Measurements from ENCODE around the gene QSOX2.

QSOX2 gene

GRCh38 chr9:136262671-136263178 lies 17.1 kb upstream of the QSOX2 start:
- no peak for TF ChIP-seq CTCF (IDR thresholded peaks at IDR 0.05; ENCODE audit: borderline replicate concordance, insufficient read depth, low read depth, low read length)

GRCh38 chr9:136261686-136262430 lies 16.2 kb upstream of the QSOX2 start:
- no peak for TF ChIP-seq CTCF (IDR thresholded peaks at IDR 0.05; ENCODE audit: borderline replicate concordance, insufficient read depth, low read depth, low read length)
- H3K4me3 ChIP-seq (ENCODE audit: low read depth, low read length): no peak overlapping the region

More at GRCh38 chr9:136262671-136263178, 17.1 kb upstream of the QSOX2 start:
- H3K4me3 ChIP-seq (ENCODE audit: low read depth, low read length): no peak overlapping the region

DNA sequence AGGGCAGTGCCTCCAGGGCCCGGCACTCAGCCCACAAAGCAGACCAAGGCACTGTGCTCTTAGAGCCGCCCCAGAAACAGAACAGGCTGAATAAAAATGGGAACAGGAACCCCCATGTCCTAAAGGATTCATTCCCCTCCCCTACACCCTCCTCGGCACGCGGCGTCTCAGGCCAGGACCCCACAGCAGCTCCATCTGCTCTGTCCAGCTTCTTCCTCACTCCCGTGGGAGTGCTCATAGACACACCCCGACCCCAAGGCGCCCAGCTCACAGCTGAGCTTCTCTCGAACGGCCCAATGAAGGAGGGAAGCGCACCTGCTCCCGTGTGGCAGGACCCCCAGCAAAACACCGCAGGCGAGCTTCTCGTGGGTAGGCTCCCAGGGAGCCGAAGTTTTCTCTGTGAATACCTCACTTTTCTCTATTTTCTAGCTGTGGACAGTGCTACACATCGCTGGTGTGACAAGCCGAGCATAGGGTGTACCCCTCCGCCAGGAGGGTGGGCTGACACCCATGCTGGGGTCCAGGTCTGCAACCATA lies 15.4 kb upstream of the QSOX2 start:
- TF ChIP-seq CTCF (IDR thresholded peaks at IDR 0.05; ENCODE audit: borderline replicate concordance, insufficient read depth, low read depth, low read length): no peak
- no peak overlapping the region for H3K4me3 ChIP-seq (ENCODE audit: low read depth, low read length)

GRCh38 chr9:136260521-136260920 lies 14.9 kb upstream of the QSOX2 start:
- TF ChIP-seq CTCF (IDR thresholded peaks at IDR 0.05; ENCODE audit: borderline replicate concordance, insufficient read depth, low read depth, low read length): no peak
- no peak overlapping the region for H3K4me3 ChIP-seq (ENCODE audit: low read depth, low read length)

GRCh38 chr9:136259836-136260235 lies 14.2 kb upstream of the QSOX2 start:
- no peak for TF ChIP-seq CTCF (IDR thresholded peaks at IDR 0.05; ENCODE audit: borderline replicate concordance, insufficient read depth, low read depth, low read length)
- H3K4me3 ChIP-seq (ENCODE audit: low read depth, low read length): no peak overlapping the region

GRCh38 chr9:136259517-136259813 lies 13.9 kb upstream of the QSOX2 start:
- TF ChIP-seq CTCF (IDR thresholded peaks at IDR 0.05; ENCODE audit: borderline replicate concordance, insufficient read depth, low read depth, low read length): no peak
- H3K4me3 ChIP-seq (ENCODE audit: low read depth, low read length): no peak overlapping the region

Data from GM12875 (cell line).